ENCODE data around the gene ULK3.

ULK3 gene

DNA sequence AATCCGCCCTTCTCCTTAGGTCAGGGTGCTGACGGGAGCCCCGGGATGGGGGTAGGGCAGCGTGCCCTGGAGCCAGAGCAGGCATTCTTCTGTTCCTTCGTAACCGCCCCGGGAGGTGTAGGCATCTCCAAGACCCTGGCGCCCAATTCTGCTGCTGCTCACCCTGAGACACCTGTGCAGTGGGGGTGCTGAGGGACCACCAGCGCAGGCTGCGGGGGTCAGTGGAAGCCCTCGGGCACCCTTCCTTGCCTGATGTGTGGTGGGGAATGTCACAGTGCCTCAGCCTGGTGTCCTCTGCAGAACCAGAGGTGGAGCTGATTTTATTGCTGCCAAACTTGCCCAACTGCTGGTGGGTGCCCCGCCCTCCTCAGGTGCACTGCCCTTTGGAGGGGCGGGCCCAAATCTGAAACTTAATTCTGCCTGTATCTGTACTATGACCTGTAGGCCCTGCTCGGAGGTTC, 53.8 kb downstream of the ULK3 start:
- TF ChIP-seq POLR2A (IDR thresholded peaks at IDR 0.05; ENCODE audit: low read length), result no peak
- TF ChIP-seq GATA1 (IDR thresholded peaks at IDR 0.05; ENCODE audit: low read depth, low read length), result no peak
- no peak for DNase-seq

DNA sequence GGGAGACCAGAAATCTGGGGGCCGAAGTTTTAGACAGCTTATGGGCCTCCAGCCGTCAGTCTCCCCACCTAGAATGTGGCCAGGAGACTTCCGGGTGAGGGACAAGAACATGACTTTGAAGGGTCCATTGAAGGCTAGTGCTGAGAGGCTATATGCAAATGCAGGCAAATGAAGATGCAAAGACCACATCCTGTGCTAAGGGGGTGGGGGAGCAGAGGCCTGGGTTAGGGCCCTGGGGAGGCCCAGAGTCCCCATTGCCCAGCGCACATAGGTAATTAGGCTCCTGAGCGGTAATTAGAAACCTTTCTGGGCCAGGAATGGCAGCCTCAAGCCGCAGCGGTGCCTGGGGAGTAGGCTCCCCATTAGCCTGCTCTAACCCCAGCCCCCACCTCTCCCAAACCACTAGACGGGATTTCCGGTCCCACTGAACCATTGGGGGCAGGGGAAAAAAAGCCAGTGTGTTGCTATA, 54.2 kb downstream of the ULK3 start:
- DNase-seq, result no peak
- TF ChIP-seq POLR2A (IDR thresholded peaks at IDR 0.05; ENCODE audit: low read length), result no peak
- no peak for TF ChIP-seq GATA1 (IDR thresholded peaks at IDR 0.05; ENCODE audit: low read depth, low read length)

DNA sequence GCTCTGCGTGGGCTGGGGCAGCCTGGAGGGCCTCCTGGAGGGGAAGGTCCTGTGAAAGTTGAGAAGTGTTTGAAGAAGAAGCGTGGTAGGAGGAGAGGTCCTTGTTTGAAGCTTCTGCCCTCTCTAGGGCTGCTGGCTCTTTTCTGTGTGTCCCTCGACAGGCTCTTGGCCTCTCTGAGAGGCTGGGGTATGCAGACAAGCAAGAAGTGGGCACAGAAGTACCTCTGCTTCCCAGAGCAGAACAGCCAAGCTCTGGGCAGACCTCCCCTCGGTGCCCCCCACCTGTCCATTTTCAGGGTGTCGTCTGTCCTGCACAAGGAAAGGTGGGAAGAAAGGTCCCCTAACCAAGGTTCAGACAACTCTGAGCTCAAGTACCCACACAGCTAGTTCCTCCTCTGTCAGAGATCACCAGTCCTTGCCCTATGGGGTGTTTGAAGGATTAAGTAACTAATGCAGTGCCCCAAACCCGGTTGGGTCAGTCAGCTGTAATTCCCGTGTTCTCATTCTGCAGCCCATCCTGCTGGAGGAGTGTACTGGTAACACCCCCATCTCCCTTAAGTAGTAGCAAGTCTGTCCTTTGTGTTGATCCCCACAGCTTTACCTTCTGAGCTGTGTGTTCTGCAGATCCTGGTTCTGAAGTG, 54.8 kb downstream of the ULK3 start:
- no peak for TF ChIP-seq GATA1 (IDR thresholded peaks at IDR 0.05; ENCODE audit: low read depth, low read length)
- no peak for DNase-seq

DNA sequence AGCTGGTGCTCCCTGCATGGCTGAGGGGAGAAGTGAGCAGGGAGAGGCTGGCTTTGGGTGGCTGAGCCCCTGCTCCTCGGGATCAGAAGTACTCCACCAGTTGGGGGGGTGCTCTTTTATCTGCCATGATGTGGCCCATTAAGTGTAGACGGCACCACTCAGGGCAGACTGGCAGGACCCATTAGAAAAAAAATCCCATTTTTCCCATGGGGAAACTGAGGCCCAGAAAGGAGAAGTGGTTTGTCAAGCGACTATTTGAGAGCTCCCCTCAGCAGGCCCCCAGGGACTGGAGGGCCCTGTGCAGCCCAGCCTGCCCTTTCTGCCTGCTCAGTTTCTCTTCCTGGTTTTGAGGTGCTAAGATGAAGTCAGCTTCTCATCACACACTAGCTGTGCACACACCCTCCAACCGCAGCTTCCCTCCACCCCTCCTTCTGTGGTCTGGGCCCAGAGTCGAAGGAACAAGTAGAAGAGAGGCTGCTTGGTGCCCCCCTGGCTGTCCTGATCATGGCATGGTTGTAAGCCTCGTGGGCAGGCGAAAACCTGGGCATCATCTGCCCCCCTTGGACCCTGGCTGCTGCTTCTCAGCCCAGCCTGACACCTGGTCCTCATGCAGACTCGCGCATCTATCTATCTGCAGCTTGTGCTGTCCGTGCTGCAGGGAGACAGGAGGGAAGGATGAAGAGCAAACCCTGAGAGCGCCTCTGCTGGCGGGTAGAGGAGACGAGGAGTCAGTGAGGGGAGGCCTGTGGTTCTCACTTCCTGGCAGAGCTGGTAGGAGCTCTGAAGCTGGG, 55.5 kb downstream of the ULK3 start:
- TF ChIP-seq POLR2A (IDR thresholded peaks at IDR 0.05; ENCODE audit: low read length), result peak; percentile 38
- no peak for TF ChIP-seq GATA1 (IDR thresholded peaks at IDR 0.05; ENCODE audit: low read depth, low read length)
- DNase-seq, result peak; percentile 86

DNA sequence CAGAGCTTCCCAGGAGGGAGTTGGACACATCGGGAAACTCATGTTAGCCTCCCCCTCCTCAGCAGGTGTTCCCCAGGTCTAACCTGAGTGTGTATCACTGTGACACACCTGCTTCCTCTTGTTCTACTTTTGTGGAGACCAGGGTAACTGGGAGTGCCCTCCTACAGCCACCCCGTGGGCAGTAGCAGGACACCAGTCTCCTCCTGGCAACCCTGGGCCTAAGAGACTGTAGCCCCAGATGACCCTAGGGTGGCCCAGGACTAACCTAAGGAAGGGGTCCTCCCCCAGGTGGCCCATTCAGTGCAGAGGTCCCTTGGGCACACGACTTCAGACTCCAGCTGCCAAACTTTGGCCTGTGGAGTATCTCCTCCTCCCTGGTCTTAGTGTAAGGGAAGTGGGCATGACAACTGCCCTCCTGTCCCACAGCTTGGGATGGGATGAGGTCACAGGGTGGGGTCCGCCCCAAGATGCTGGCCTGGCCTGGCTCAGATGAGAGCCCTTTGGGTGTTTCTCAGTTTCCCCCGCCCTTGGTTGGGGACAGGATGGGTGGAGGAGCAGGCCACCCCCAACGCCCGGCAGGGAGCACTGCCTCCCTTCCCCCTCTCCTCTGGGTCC, 56.3 kb downstream of the ULK3 start:
- peak; percentile 17 to 49 for DNase-seq
- TF ChIP-seq GATA1 (IDR thresholded peaks at IDR 0.05; ENCODE audit: low read depth, low read length), result no peak

All from erythroblast (primary cell).